SKM-1 (cell line): Measurements from ENCODE around the gene LGALS9B.
"Not testable (repeated sequence)": the region's sequence is repeated elsewhere in the genome, so short reads cannot be mapped to it uniquely, and the experiment has no call there.

ENCODE experiments used
- DNase-seq: peaks from one replicate; lab custom pipeline; 2025; ENCODE audit not compliant: unreplicated experiment; lab: John Stamatoyannopoulos, UW

The LGALS9B gene

GRCh38 chr17:20469107-20469506, 1.8 kb upstream of the LGALS9B start:
- not testable (repeated sequence) for DNase-seq

- DNase-seq = not testable (repeated sequence)
These were observed 340 bp downstream of the LGALS9B start for GRCh38 chr17:20466999-20467398.

- DNase-seq = not testable (repeated sequence)
These were observed 786 bp downstream of the LGALS9B start for GRCh38 chr17:20466553-20466952.

DNA sequence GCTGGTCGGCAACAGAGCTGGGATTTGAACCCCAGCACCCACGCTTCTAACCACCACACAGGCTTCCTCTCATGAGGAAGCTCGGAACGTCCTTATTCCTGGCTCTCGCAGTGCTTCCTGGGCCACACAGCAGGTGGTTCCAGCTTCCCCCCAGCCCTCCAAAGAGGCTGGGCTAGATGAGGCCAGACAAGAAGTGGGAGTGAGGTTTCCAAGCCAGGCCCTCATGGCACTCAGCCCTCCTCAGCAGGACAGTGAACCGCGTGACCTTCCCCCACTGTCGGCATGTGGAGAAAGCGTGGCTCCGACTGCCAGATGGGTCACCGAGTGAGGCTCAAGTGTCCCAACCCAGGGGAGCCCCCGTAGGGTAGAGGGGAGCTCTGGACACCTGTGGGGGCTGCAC, 1.8 kb downstream of the LGALS9B start:
- not testable (repeated sequence) for DNase-seq

- not testable (repeated sequence) for DNase-seq
These were observed 2.4 kb downstream of the LGALS9B start for GRCh38 chr17:20464854-20465414.

- DNase-seq = not testable (repeated sequence)
These were observed 5.2 kb downstream of the LGALS9B start for GRCh38 chr17:20462158-20462557.

- not testable (repeated sequence) for DNase-seq
These were observed 9.4 kb downstream of the LGALS9B start for GRCh38 chr17:20457848-20458381.

DNA sequence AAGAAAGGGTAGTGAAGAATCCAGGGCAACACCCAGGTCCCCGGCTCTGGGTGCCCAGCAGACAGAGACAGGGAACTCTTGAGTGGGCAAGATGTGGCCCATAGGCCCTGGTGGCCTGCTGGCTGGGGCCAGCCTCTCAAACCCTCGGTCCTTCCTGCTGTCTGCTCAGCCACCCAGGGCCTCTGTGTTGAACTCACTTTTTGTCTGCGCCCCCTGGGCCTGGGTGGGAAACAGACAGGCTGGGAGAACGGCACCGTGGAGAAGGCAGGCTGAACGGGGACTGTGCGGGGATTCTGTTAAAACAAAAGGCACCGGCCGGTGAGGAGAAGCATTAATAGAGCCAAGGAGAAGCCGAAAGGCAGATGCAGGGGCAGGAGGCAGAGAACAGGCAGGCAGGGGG, 12.2 kb downstream of the LGALS9B start:
- DNase-seq = not testable (repeated sequence)

DNA sequence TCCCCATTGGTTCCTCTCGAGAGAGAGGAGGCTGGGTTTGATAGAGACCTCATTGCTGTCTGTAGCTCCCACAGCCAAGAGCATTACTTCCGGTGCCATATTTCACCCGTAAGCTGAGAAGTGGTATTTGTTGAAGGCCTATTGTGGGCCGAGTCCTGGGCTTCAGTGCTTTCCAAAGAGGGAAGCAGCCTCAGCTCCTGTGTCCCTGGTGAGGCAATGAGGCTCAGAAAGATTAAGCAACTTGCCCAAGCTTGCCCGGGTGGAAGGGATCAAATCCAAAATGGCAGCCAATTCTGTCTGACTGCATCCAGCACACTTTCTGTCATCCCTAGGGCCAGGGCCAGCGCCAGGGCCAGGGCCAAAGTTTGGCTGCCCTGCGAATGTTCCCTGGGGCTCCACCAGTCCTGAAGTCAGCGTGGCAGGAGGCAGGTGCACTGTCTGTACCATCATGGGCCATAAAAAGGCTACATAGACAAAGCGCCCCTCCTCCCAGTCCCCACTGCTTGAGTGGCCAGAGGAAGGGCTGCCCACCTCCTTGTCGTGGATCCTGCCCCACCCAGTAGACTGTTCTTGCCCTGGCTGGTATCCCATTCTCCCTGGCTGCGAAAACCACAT, 13.4 kb downstream of the LGALS9B start:
- DNase-seq = not testable (repeated sequence)

- not testable (repeated sequence) for DNase-seq
These were observed 16.5 kb downstream of the LGALS9B start for GRCh38 chr17:20450852-20451251.

DNA sequence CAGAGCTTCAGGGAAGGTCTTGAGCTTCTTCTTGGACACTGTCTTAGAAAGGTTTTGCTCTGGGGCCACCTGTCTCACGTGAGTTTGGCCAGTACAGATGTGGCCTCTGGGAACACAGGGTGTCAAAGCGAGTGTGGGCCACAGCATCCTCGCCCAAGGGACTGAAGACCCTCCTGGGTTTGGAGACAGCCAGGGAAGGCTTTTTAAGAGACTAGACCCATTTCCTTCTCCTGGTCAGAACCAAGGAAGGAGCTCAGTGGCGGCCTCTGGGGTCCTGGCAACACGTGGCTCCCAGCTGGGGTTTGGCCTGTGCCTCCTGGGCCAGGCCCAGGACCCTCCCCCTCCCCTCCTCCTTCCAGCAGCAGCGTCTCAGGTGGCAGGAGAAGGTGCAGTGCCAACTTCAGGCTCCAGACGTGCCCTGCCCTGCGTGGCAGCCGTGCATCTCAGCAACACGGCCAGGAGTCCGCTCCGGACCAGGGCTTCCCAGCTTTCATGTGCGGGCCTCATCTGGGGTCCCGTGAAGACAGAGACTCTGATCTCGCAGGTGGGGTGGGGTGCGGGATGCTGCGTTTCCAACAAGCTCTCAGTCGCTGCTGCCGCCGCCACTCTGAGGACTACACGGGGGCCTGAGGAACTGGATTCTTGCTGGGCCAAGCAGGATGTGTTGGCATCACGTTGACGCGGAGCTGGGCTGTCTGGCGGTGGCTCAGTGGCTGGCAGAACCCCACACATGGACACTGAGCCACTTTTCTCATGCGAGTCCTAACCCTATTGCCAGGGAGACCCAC, 19.6 kb downstream of the LGALS9B start:
- not testable (repeated sequence) for DNase-seq

- DNase-seq = not testable (repeated sequence)
These were observed 20.4 kb downstream of the LGALS9B start for GRCh38 chr17:20446895-20447294.

DNA sequence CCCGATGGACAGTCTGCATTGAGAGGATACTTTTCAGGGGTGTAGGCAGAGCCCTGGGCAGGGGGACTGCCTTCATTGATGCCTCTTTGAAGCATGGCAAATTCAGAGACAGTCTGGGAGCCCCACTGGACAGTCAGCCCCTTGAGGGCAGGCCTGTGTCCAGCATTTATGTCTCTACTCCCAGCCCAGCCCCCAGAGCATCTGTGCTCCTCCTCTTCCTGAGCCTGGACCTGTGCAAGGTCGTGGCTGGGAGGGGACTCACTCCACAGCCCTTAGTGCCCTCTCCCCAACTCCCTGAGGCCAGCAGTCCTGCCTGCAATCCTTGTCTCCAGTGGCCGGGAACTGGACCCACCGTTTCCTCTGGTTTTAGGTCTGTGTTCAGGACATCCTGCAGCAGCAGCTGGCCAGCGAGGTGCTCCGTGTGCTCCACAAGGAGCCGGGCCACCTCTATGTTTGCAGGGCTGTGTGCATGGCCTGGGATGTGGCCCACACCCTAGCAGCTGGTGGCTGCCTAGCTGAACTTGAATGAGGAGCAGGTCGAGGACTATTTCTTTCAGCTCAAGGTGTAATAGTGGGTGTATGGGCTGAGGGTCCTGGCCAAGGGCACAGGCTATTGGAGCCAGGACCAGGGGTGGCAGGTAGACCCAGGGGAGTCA, 22.6 kb downstream of the LGALS9B start:
- DNase-seq = not testable (repeated sequence)

GRCh38 chr17:20444173-20444572, 23.2 kb downstream of the LGALS9B start:
- not testable (repeated sequence) for DNase-seq

GRCh38 chr17:20443632-20444031, 23.7 kb downstream of the LGALS9B start:
- not testable (repeated sequence) for DNase-seq

- DNase-seq = not testable (repeated sequence)
These were observed 26.7 kb downstream of the LGALS9B start for GRCh38 chr17:20440665-20441064.

DNA sequence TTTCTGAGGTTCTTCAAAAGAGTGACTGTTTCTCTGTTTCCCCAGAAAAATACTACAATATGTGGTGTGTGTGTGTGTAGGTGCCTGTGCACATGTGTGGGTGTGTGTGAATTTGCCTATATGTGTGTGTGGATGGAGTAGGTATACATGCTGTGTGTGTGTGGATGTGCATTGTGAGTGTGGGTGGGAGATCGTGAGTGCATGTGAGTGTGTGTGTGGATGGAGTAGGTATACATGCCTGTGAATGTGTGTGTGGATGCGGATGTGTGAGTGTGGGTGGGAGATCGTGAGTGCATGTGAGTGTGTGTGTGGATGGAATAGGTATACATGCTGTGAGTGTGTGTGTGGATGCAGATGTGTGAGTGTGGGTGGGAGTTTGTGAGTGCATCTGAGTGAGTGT, 32.2 kb downstream of the LGALS9B start:
- DNase-seq = not testable (repeated sequence)

DNA sequence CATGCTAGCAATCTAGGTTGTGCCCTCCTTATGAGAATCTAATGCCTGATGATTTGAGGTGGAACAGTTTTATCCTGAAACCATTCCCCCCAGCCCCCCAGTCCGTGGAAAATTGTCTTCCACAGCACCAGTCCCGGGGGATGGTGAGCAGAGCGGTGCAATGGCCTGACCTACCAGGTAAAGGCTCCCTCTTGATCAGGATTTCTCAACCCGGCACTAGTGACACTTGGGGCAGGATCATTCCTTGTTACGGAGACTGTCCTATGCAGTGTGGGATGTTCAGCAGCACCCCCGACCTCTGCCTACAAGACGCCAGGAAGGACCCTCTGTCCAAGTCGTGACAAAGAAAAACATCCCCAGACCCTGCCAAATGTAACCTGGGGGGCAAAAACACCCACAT, 34.0 kb downstream of the LGALS9B start:
- DNase-seq = not testable (repeated sequence)

- not testable (repeated sequence) for DNase-seq
These were observed 40.1 kb downstream of the LGALS9B start for GRCh38 chr17:20427264-20427663.

DNA sequence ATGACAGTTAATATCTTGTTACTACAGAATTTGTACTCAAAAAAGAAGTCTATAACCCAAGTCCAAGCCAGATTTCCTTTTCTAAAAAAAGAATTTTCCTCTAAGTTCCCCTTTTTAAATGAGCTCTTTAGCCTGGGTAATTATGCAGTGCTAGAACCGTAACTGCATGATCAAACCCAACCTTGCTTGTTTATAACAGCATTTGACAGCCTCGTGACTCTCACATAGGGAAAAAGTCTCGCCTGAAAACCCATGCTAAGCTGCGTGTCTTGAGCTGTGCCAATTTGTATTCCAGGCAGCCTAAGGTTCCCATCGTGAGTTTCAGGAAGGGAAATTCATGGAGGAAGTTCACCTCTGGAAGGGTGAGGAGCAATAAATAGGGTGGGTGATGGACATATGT, 44.5 kb downstream of the LGALS9B start:
- DNase-seq = not testable (repeated sequence)

DNA sequence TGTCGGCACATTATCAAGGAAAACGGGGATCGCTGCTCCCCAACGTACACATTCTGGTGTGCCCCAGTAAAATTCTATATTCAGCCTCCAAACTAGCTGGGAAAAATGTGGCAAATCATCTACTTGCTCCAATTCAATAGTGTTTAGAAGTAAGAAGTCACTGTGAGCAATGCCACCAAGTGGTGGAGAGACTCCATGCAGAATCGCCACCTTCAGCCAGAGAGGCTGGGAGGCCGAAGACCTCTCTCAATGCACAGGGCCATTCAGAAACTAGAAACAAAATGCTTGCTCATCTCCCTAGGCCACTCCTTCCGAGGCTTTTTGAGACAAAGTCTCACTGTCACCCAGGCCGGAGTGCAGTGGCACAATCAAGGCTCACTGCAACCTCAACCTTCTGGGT, 48.5 kb downstream of the LGALS9B start:
- not testable (repeated sequence) for DNase-seq
